OCI-LY3 (cell line): Measurements from ENCODE around the gene KLRC3.
"Not testable (repeated sequence)": the region's sequence is repeated elsewhere in the genome, so short reads cannot be mapped to it uniquely, and the experiment has no call there.

Experiments
- H2AFZ ChIP-seq: fragments of 200-600, 300-600 bp; shearing (Covaris generic); 2 replicates; pipeline ENCODE4 v1.6.0; 2014; ENCODE audit warnings: antibody characterized with exemption, low read depth, low read length
- H3K27ac ChIP-seq: fragments of 200-600, 300-600 bp; sonication (generic); 2 replicates; pipeline ENCODE4 v1.5.1; 2014; ENCODE audit warnings: mild to moderate bottlenecking, low read length, moderate library complexity, mixed read lengths
- H3K27me3 ChIP-seq: fragments of 200-600, 300-600 bp; sonication (generic); 2 replicates; pipeline ENCODE4 v1.6.1; 2014; ENCODE audit warnings: low read depth, low read length, mixed read lengths
- H3K36me3 ChIP-seq: fragments of 200-600, 300-600 bp; sonication (generic); replicated peaks from 2 replicates; pipeline ENCODE3; 2014; ENCODE audit warnings: low read depth, low read length, mixed read lengths
- H3K4me1 ChIP-seq: fragments of 300-600, 200-600 bp; sonication (generic); 2 replicates; pipeline ENCODE4 v1.6.1; 2014; ENCODE audit warnings: low read length, mixed read lengths
- H3K4me2 ChIP-seq: fragments of 200-600, 300-600 bp; sonication (generic); 2 replicates; pipeline ENCODE4 v1.6.1; 2014; ENCODE audit warnings: low read length, mixed read lengths
- H3K4me3 ChIP-seq: fragments of 300-600, 200-600 bp; sonication (generic); 2 replicates; pipeline ENCODE4 v1.5.1; 2014; ENCODE audit warnings: antibody characterized with exemption, mild to moderate bottlenecking, low read length, moderate library complexity
- H3K79me2 ChIP-seq: fragments of 300-600, 200-600 bp; shearing (Covaris generic); 2 replicates; pipeline ENCODE4 v1.6.1; 2014; ENCODE audit warnings: mild to moderate bottlenecking, low read length, mixed read lengths
- H3K9ac ChIP-seq: fragments of 300-600, 200-600 bp; shearing (Covaris generic); 2 replicates; pipeline ENCODE4 v1.6.0; 2014; ENCODE audit warnings: mild to moderate bottlenecking, low read length, moderate library complexity
- H3K9me3 ChIP-seq: fragments of 200-600, 300-600 bp; shearing (Covaris generic); 2 replicates; pipeline ENCODE4 v1.6.1; 2014; ENCODE audit warnings: low read length, mixed read lengths; ENCODE audit not compliant: insufficient read depth
- H4K20me1 ChIP-seq: fragments of 200-600, 300-600 bp; sonication (generic); 2 replicates; pipeline ENCODE4 v1.6.1; 2016; ENCODE audit warnings: low read length, mixed read lengths; ENCODE audit not compliant: insufficient read depth
- EZH2phosphoT487 ChIP-seq: fragments of 200-600 bp; shearing (Covaris generic); IDR thresholded peaks from 2 replicates; pipeline ENCODE4 v1.6.1; 2018; ENCODE audit warnings: antibody characterized with exemption, mixed run types, low read depth
- TF ChIP-seq, protein P1 (sequence below): fragments of 200-600, 300-600 bp; sonication (generic); IDR thresholded peaks from 2 replicates; pipeline ENCODE4 v1.5.1; 2014; ENCODE audit warnings: antibody characterized with exemption, low read length, low read depth

The KLRC3 gene

DNA sequence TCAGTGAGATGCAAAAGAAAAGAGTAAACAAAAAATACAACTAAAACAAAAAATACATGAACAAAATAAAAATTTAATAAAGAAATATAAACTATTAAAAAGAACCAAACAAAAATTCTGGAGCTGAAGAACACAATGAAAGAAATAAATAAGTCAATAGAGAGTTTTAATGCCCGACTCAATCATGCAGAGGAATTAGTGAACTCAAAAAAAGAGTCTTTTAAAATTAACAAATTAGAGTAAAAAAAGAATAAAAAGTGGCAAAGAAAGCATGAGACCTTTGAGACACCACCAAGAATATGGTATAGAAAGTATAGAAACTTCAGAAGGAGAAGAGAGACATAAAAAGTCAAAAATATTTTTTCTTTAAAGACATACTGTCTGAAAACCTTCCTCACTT lies 35.4 kb upstream of the KLRC3 start:
- H3K4me3 ChIP-seq: no peak overlapping the region
- no peaks in the 10 kb centered on the region for H3K27me3 ChIP-seq
- H3K4me1 ChIP-seq: no peaks in the 10 kb centered on the region
- H3K36me3 ChIP-seq: peaks cover 9% of the 10 kb centered on the region
- peaks cover 24% of the 10 kb centered on the region for H3K9me3 ChIP-seq
- no peak overlapping the region for H3K27ac ChIP-seq
- H3K9ac ChIP-seq: no peak overlapping the region
- no peak overlapping the region for H3K4me2 ChIP-seq
- H2AFZ ChIP-seq: no peak overlapping the region
- H3K79me2 ChIP-seq: no peaks in the 10 kb centered on the region
- H4K20me1 ChIP-seq: no peaks in the 10 kb centered on the region
- TF ChIP-seq, protein P1, sequence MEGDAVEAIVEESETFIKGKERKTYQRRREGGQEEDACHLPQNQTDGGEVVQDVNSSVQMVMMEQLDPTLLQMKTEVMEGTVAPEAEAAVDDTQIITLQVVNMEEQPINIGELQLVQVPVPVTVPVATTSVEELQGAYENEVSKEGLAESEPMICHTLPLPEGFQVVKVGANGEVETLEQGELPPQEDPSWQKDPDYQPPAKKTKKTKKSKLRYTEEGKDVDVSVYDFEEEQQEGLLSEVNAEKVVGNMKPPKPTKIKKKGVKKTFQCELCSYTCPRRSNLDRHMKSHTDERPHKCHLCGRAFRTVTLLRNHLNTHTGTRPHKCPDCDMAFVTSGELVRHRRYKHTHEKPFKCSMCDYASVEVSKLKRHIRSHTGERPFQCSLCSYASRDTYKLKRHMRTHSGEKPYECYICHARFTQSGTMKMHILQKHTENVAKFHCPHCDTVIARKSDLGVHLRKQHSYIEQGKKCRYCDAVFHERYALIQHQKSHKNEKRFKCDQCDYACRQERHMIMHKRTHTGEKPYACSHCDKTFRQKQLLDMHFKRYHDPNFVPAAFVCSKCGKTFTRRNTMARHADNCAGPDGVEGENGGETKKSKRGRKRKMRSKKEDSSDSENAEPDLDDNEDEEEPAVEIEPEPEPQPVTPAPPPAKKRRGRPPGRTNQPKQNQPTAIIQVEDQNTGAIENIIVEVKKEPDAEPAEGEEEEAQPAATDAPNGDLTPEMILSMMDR: no peak
- TF ChIP-seq EZH2phosphoT487: no peak

GRCh38 chr12:10454531-10454930 lies 34.1 kb upstream of the KLRC3 start:
- Histone ChIP-seq H3K9me3 (peaks cover 24% of the 10 kb centered on the region), H2AFZ (no peak overlapping the region), H3K4me2 (no peak overlapping the region), H3K4me3 (no peak overlapping the region), H3K9ac (no peak overlapping the region), H3K4me1 (no peaks in the 10 kb centered on the region), H4K20me1 (no peaks in the 10 kb centered on the region), H3K36me3 (peaks cover 9% of the 10 kb centered on the region), H3K79me2 (no peaks in the 10 kb centered on the region), H3K27me3 (no peaks in the 10 kb centered on the region), H3K27ac (no peak overlapping the region)
- TF ChIP-seq EZH2phosphoT487: no peak
- TF ChIP-seq, protein P1: no peak

GRCh38 chr12:10453156-10453555 lies 32.8 kb upstream of the KLRC3 start, which contains the start of gene KLRC1:
Gene KLRC1 (minus strand): TSS chr12:10453377. CDS start chr12:10451156, 2,221 bp downstream.
- Histone ChIP-seq H2AFZ (no peak within 1 kb of the TSS), H3K4me3 (no peak within 1 kb of the TSS), H3K36me3 (peaks cover 9% of the 10 kb centered on the region), H4K20me1 (no peaks in the 10 kb centered on the region), H3K9ac (no peak within 1 kb of the TSS), H3K27ac (no peak within 1 kb of the TSS), H3K9me3 (peaks cover 24% of the 10 kb centered on the region), H3K79me2 (no peaks in the 10 kb centered on the region), H3K4me2 (no peak within 1 kb of the TSS), H3K4me1 (no peaks in the 10 kb centered on the region), H3K27me3 (no peaks in the 10 kb centered on the region)
- no peak for TF ChIP-seq EZH2phosphoT487
- TF ChIP-seq, protein P1: no peak

- Histone ChIP-seq H3K4me3 (no peak overlapping the region), H3K36me3 (no peaks in the 10 kb centered on the region), H2AFZ (no peak overlapping the region), H3K9me3 (no peaks in the 10 kb centered on the region), H3K9ac (no peak overlapping the region), H3K4me1 (no peaks in the 10 kb centered on the region), H3K79me2 (no peaks in the 10 kb centered on the region), H3K27ac (no peak overlapping the region), H3K27me3 (no peaks in the 10 kb centered on the region), H4K20me1 (no peaks in the 10 kb centered on the region), H3K4me2 (no peak overlapping the region)
- TF ChIP-seq, protein P1: no peak
- no peak for TF ChIP-seq EZH2phosphoT487
These were observed 27.8 kb upstream of the KLRC3 start for GRCh38 chr12:10448236-10448635.

GRCh38 chr12:10446052-10446451 lies 25.7 kb upstream of the KLRC3 start:
- H2AFZ ChIP-seq, H3K27ac ChIP-seq, H3K9me3 ChIP-seq, H3K27me3 ChIP-seq, H4K20me1 ChIP-seq, H3K9ac ChIP-seq, H3K4me1 ChIP-seq, H3K4me3 ChIP-seq, H3K79me2 ChIP-seq, H3K36me3 ChIP-seq, H3K4me2 ChIP-seq: not testable (repeated sequence)

DNA sequence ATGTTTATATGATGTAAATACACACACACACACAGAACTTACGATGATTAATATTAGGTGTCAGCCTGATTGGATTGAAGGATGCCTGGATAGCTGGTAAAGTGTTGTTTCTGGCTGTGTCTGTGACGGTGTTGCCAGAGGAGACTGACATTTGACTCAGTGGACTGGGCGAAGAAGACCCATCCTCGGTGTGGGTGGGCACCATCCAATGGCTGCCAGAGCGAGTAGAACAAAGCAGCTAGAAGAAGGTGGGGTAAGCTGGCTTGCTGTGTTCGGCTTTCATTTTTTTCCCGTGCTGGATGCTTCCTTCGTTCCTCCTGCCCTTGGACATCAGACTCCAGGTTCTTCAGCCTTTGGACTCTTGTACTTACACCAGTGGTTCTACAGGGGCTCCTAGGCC lies 20.7 kb upstream of the KLRC3 start:
- not testable (repeated sequence) for H3K27ac ChIP-seq, H3K4me3 ChIP-seq

More for the DNA sequence above, 20.7 kb upstream of the KLRC3 start:
- not testable (repeated sequence) for H2AFZ ChIP-seq, H3K79me2 ChIP-seq, H3K4me2 ChIP-seq, H3K27me3 ChIP-seq, H3K36me3 ChIP-seq, H4K20me1 ChIP-seq, H3K4me1 ChIP-seq, H3K9ac ChIP-seq, H3K9me3 ChIP-seq
